HEK293T (cell line): Measurements from ENCODE around the gene TMEM98.
"Not testable (repeated sequence)": the region's sequence is repeated elsewhere in the genome, so short reads cannot be mapped to it uniquely, and the experiment has no call there.

Source experiments
- CTCF ChIA-PET: fragments of 350-600 bp; formaldehyde crosslinking; extraction: SDS; loops from one replicate; lab custom pipeline; 2021; ENCODE audit warnings: antibody characterized with exemption, inconsistent platforms; lab: Yijun Ruan, JAX
- POLR2A ChIA-PET: fragments of 350-600 bp; formaldehyde crosslinking; extraction: SDS; loops from one replicate; lab custom pipeline; 2020; ENCODE audit warnings: antibody characterized with exemption, inconsistent platforms; lab: Yijun Ruan, JAX
- DNase-seq: peaks from one replicate; pipeline ENCODE4 v3.0.0; 2012; ENCODE audit warnings: mixed read lengths; ENCODE audit errors: extremely low spot score
- ARNT ChIP-seq: fragments of 450-650 bp; IDR thresholded peaks from 2 replicates; pipeline ENCODE4 v1.6.1; 2017; ENCODE audit warnings: mild to moderate bottlenecking
- BHLHE40 ChIP-seq: fragments of 450-650 bp; IDR thresholded peaks from 2 replicates; pipeline ENCODE4 v1.6.1; 2016; ENCODE audit warnings: mild to moderate bottlenecking, moderate library complexity, borderline replicate concordance
- CTBP1 ChIP-seq: fragments of 450-650 bp; IDR thresholded peaks from 2 replicates; pipeline ENCODE4 v1.6.1; 2016; ENCODE audit warnings: borderline replicate concordance
- ELF4 ChIP-seq: fragments of 450-650 bp; IDR thresholded peaks from 2 replicates; pipeline ENCODE4 v1.6.1; 2017; ENCODE audit warnings: antibody characterized with exemption
- FOXA1 ChIP-seq: fragments of 450-650 bp; IDR thresholded peaks from 2 replicates; pipeline ENCODE4 v1.6.1; 2016; ENCODE audit warnings: mild to moderate bottlenecking
- FOXK2 ChIP-seq: fragments of 450-650 bp; IDR thresholded peaks from 2 replicates; pipeline ENCODE4 v1.6.1; 2016; ENCODE audit warnings: mild to moderate bottlenecking
- FOXM1 ChIP-seq: fragments of 450-650 bp; IDR thresholded peaks from 2 replicates; pipeline ENCODE4 v1.6.1; 2017; ENCODE audit warnings: mild to moderate bottlenecking, borderline replicate concordance
- HDGF ChIP-seq: fragments of 450-650 bp; IDR thresholded peaks from 2 replicates; pipeline ENCODE4 v1.6.1; 2017; ENCODE audit warnings: antibody characterized with exemption, borderline replicate concordance
- L3MBTL2 ChIP-seq: fragments of 450-650 bp; conservative IDR thresholded peaks from 2 replicates; pipeline ENCODE4 v1.6.1; 2016; ENCODE audit warnings: mild to moderate bottlenecking
- LEF1 ChIP-seq: fragments of 450-650 bp; IDR thresholded peaks from 2 replicates; pipeline ENCODE4 v1.6.1; 2017; ENCODE audit warnings: mild to moderate bottlenecking, borderline replicate concordance
- NFRKB ChIP-seq: fragments of 450-650 bp; IDR thresholded peaks from 2 replicates; pipeline ENCODE4 v1.6.1; 2016; ENCODE audit warnings: mild to moderate bottlenecking, moderate library complexity
- SP1 ChIP-seq: fragments of 450-650 bp; IDR thresholded peaks from 2 replicates; pipeline ENCODE4 v1.6.1; 2017
- SUZ12 ChIP-seq: fragments of 450-650 bp; IDR thresholded peaks from 2 replicates; pipeline ENCODE4 v1.6.1; 2016; ENCODE audit warnings: mild to moderate bottlenecking
- TARDBP ChIP-seq: fragments of 450-650 bp; IDR thresholded peaks from 2 replicates; pipeline ENCODE4 v1.6.1; 2016
- ZNF384 ChIP-seq: fragments of 450-650 bp; IDR thresholded peaks from 2 replicates; pipeline ENCODE4 v1.6.1; 2016
- TF ChIP-seq, protein P1 (sequence below): fragments of 450-650 bp; IDR thresholded peaks from 2 replicates; pipeline ENCODE4 v1.6.1; 2016

Gene TMEM98, protein sequence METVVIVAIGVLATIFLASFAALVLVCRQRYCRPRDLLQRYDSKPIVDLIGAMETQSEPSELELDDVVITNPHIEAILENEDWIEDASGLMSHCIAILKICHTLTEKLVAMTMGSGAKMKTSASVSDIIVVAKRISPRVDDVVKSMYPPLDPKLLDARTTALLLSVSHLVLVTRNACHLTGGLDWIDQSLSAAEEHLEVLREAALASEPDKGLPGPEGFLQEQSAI

DNA sequence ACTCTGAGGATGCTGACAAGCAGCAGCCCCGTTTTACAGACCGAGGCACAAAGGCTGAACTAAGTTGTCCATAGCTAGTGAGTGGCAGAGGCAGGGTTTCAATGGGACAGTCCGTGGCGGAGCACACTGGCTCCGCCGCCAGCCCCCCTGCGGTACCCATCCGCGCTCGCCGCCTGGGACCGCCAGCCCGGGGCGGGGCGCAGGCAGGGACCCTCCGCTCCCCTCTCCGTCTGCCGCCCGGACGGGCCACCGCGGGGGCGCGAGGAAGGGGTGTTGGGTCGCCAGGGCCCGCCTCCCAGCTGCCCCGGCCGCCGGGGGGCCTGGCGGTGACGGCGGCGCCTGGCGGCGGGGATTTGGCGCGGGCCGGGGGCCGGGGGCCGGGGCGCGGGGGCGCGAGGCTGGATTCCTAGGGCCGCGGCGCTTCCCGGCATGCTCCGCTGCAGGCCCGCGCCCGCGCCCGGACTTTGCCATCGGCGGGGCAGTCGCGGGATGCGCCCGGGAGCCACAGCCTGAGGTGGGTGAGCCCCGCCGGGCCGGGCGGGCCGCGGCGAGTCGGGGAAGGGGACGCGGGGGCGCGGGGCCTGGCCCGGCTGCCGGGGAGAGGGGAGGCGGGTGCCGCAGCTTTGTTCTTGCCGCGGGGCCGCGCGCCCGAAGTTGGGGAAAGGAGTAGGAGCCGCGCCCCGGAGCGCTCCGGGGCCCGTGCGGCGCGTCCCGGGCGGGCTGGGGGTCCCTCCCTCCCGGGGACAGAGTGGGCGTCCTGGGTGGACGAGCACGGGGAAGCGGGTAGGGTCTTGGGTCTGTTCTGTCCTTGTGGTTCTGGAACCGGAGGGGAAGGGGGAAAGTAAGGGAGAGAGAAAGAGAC, at the start of gene TMEM98:
TSS of gene TMEM98 (plus strand) at position 430 of the 862 bp plus-strand sequence. CDS start 3,376 bp downstream, outside the sequence.
- POLR2A ChIA-PET = interaction anchor here (1.0 to 2.4 kb wide), 7 partner anchors 8 to 123 kb away, joined by 3 to 12 read pairs (median 4); partner anchors contain the start of gene MYO1D
- DNase-seq = peak; percentile 22
- TF ChIP-seq L3MBTL2 (no peak), ZNF384 (no peak), FOXA1 (no peak)
- TF ChIP-seq, protein P1, sequence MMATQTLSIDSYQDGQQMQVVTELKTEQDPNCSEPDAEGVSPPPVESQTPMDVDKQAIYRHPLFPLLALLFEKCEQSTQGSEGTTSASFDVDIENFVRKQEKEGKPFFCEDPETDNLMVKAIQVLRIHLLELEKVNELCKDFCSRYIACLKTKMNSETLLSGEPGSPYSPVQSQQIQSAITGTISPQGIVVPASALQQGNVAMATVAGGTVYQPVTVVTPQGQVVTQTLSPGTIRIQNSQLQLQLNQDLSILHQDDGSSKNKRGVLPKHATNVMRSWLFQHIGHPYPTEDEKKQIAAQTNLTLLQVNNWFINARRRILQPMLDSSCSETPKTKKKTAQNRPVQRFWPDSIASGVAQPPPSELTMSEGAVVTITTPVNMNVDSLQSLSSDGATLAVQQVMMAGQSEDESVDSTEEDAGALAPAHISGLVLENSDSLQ = 0 out of 2 replicates have a peak, but pooled peaks have one; percentile 6
- CTCF ChIA-PET = no interaction called here

DNA sequence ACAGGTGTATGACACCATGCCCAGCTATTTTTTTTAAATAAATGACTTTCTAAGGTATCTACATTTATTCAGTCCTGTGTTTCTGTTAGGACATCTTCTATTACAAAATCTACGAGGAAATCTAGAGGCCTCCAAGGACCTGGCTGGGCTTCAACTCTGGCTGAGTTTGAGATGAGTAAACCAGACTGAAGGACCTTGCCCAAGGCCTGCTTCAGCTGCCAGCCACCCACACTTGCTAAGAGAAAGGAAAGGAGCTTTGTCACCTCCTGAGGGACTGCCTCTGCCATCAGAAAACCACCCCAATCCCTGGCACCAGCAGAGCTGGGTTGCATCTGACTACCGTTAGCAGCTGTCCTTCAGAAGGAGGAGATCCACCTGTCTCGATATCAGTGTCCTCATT, 49.7 kb upstream of the TMEM98 start:
- ChIA-PET POLR2A (interaction anchor here (1.4 kb wide), 1 partner anchor 382 kb away, joined by 4 read pairs; no protein-coding TSS in a partner anchor), CTCF (interaction anchor here (0.7 to 3.9 kb wide), 11 partner anchors 13 to 300 kb away, joined by 3 to 47 read pairs (median 4); a partner anchor contains a TSS)
- TF ChIP-seq ELF4 (no peak), SP1 (no peak), TARDBP (no peak), CTBP1 (no peak), ARNT (no peak), FOXA1 (no peak), ZNF384 (no peak), NFRKB (no peak), FOXM1 (no peak), BHLHE40 (no peak), HDGF (no peak), FOXK2 (no peak), L3MBTL2 (no peak)
- TF ChIP-seq, protein P1 = no peak
- DNase-seq = no peak

DNA sequence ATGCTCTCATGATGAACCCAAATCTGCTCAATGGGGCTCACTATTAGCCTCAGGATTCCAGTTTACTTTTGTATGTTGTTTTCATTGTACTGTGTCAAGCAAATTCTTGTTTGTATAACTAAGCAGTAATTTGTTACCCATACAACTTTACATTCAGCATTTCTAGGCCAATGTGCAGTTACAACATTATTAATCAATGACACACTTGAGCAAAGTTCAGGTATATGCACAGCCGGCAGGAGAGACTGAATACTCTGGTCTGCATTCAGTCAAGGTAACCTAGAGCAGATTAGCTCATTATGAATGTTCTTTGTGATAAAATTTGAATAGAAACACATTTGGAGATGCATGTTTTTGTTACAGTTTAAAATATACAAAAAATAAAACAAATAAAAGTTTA, 48.8 kb upstream of the TMEM98 start:
- POLR2A ChIA-PET = no interaction called here
- no peak for DNase-seq
- TF ChIP-seq ARNT (no peak), FOXM1 (no peak), ZNF384 (no peak), CTBP1 (no peak), ELF4 (no peak), HDGF (no peak), LEF1 (no peak), BHLHE40 (no peak), SP1 (no peak)
- CTCF ChIA-PET = interaction anchor here (1.1 to 3.9 kb wide), 2 partner anchors 19 to 96 kb away, joined by 3 to 47 read pairs; no protein-coding TSS in a partner anchor

DNA sequence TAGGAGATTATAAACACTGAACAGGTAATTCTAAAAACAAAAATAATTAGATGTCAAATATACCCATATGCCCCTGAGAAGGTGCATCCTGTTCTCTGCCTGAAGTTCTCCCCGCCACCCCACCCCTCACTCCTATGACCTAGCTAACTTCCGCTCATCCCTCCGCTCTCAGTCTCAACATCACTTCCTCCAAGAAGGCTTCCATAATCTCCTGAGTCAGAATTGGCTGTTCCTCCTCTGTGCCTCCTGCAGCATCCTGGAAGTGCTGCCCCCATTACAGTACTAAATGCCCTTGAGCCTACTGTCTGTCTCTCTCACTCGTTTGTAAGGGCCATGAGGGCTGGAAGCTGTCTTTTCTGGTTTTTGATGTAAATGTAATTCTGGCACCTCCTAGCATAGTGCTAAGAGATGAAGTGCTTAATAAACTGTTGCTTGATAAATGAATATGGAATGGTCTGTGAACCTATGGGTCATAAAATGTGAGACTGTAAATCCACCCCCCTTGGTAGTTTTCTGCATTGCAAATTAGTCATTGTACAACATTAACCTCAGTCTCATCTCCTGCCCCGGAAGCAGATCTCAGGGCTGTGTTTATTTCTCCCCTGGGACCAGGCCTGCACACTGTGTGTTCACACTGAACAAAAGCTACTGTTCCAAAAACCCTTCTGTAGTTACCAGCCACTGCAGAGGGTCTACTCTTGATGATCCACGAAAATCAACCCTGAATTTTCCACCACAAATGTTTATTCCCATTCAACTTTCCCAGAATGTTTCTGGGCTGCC, 47.1 kb upstream of the TMEM98 start:
- POLR2A ChIA-PET = no interaction called here
- DNase-seq = no peak
- CTCF ChIA-PET = no interaction called here
- no peak for TF ChIP-seq FOXM1
- TF ChIP-seq ZNF384 = no peak
- TF ChIP-seq ELF4 = no peak

DNA sequence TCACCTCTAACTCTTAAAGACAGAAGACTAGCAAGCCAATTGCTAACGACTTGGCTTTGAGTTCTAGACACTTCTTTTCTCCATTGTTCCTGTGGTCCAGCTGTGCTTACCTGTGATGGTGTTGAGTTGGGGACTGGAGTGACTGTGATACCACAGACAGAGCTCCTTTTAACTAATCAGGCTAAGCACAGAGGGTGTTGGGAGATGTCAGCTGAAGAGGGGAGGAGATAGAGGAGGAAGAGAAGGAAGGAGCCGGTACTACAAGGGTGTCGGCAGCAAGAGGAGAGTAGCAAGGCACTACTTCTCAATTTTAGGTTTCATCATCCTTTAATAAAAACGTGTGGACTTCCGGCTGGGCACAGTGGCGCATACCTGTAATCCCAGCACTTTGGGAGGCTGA, 45.9 kb upstream of the TMEM98 start:
- ChIA-PET CTCF (interaction anchor here (0.6 kb wide), 1 partner anchor 13 kb away, joined by 3 read pairs; a partner anchor contains a TSS), POLR2A (no interaction called here)
- TF ChIP-seq SP1 = no peak
- TF ChIP-seq SUZ12 = no peak
- TF ChIP-seq FOXK2 = no peak
- no peak for TF ChIP-seq TARDBP
- DNase-seq = no peak

DNA sequence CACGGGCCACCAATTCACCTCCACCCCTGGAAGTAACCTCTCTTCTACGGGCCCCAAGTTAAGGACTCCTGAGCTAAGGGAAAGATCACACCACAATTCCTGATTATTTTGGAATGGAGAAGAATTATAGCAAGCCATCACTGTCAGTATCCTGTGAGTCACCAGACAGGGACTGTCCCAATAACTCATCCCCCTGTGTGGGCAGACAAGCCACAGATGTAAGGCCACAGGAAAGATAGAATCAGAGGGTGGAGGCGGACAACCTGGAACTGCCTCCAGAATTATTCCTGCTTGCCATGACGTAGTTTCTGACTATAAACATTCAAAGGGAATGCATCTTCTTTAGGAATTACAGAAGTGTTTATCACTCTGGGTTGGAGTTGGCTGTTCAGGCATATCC, 45.2 kb upstream of the TMEM98 start:
- TF ChIP-seq, protein P1 = no peak
- TF ChIP-seq BHLHE40 (no peak), SUZ12 (no peak), ZNF384 (no peak), ARNT (no peak), TARDBP (no peak), FOXM1 (no peak), LEF1 (no peak), FOXK2 (no peak), CTBP1 (no peak), L3MBTL2 (no peak), FOXA1 (no peak), NFRKB (no peak), SP1 (no peak), HDGF (no peak), ELF4 (no peak)
- DNase-seq = no peak
- ChIA-PET CTCF (no interaction called here), POLR2A (no interaction called here)

DNA sequence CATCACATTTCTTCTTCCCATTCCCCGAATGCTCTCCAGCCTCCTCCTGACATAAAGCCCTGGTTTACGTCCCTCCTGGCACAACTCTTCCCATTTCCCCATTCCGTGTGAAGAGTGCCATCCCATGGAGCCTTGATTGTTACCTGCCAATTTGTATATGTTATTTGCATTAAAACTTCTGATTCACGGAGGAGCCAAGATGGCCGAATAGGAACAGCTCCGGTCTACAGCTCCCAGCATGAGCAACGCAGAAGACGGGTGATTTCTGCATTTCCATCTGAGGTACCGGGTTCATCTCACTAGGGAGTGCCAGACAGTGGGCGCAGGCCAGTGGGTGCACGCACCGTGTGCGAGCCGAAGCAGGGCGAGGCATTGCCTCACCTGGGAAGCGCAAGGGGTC, 41.0 kb upstream of the TMEM98 start:
- DNase-seq, POLR2A ChIA-PET, CTCF ChIA-PET: not testable (repeated sequence)

DNA sequence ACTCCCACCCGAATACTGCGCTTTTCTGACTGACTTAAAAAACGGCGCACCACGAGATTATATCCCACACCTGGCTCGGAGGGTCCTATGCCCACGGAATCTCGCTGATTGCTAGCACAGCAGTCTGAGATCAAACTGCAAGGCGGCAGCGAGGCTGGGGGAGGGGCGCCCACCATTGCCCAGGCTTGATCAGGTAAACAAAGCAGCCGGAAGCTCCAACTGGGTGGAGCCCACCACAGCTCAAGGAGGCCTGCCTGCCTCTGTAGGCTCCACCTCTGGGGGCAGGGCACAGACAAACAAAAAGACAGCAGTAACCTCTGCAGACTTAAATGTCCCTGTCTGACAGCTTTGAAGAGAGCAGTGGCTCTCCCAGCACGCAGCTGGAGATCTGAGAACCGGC, 40.5 kb upstream of the TMEM98 start:
- POLR2A ChIA-PET, DNase-seq, CTCF ChIA-PET: not testable (repeated sequence)
